ENCODE data around the gene SRPK2. TPM values are rescaled to one million over a fixed set of nuclear protein-coding genes. Genes with fewer than 3 reads are reported as not detected.

Gene SRPK2
- total and polyA plus RNA-seq, 2 of the 8 experiments (the other 6 are each of a cell fraction or from before 2014, with no cell fraction given), result 10.0 to 47.1 TPM

- TF ChIP-seq NANOG (IDR thresholded peaks at IDR 0.05; ENCODE audit: insufficient read depth, low read depth, low read length, poor library complexity, severe bottlenecking), result no peak
- no peak for TF ChIP-seq SRF (IDR thresholded peaks at IDR 0.05; ENCODE audit: low read depth, low read length)
- no peak for TF ChIP-seq EP300 (IDR thresholded peaks at IDR 0.05; ENCODE audit: borderline replicate concordance in 1 of 2, low read depth in 2 of 2, low read length in 2 of 2)
- no peak for TF ChIP-seq SIRT6 (IDR thresholded peaks at IDR 0.05; ENCODE audit: low read length)
Measured at GRCh38 chr7:105228555-105228954, 160.2 kb downstream of the SRPK2 start (continued).
